OCI-LY3 (cell line): ENCODE results near the gene P4HA2.

ENCODE experiments used
- H2AFZ ChIP-seq: fragments of 200-600, 300-600 bp; shearing (Covaris generic); 2 replicates; pipeline ENCODE4 v1.6.0; 2014; ENCODE audit warnings: antibody characterized with exemption, low read depth, low read length
- H3K27ac ChIP-seq: fragments of 200-600, 300-600 bp; sonication (generic); 2 replicates; pipeline ENCODE4 v1.5.1; 2014; ENCODE audit warnings: mild to moderate bottlenecking, low read length, moderate library complexity, mixed read lengths
- H3K27me3 ChIP-seq: fragments of 200-600, 300-600 bp; sonication (generic); 2 replicates; pipeline ENCODE4 v1.6.1; 2014; ENCODE audit warnings: low read depth, low read length, mixed read lengths
- H3K36me3 ChIP-seq: fragments of 200-600, 300-600 bp; sonication (generic); replicated peaks from 2 replicates; pipeline ENCODE3; 2014; ENCODE audit warnings: low read depth, low read length, mixed read lengths
- H3K4me1 ChIP-seq: fragments of 300-600, 200-600 bp; sonication (generic); 2 replicates; pipeline ENCODE4 v1.6.1; 2014; ENCODE audit warnings: low read length, mixed read lengths
- H3K4me2 ChIP-seq: fragments of 200-600, 300-600 bp; sonication (generic); 2 replicates; pipeline ENCODE4 v1.6.1; 2014; ENCODE audit warnings: low read length, mixed read lengths
- H3K4me3 ChIP-seq: fragments of 300-600, 200-600 bp; sonication (generic); 2 replicates; pipeline ENCODE4 v1.5.1; 2014; ENCODE audit warnings: antibody characterized with exemption, mild to moderate bottlenecking, low read length, moderate library complexity
- H3K79me2 ChIP-seq: fragments of 300-600, 200-600 bp; shearing (Covaris generic); 2 replicates; pipeline ENCODE4 v1.6.1; 2014; ENCODE audit warnings: mild to moderate bottlenecking, low read length, mixed read lengths
- H3K9ac ChIP-seq: fragments of 300-600, 200-600 bp; shearing (Covaris generic); 2 replicates; pipeline ENCODE4 v1.6.0; 2014; ENCODE audit warnings: mild to moderate bottlenecking, low read length, moderate library complexity
- H3K9me3 ChIP-seq: fragments of 200-600, 300-600 bp; shearing (Covaris generic); 2 replicates; pipeline ENCODE4 v1.6.1; 2014; ENCODE audit warnings: low read length, mixed read lengths; ENCODE audit not compliant: insufficient read depth
- H4K20me1 ChIP-seq: fragments of 200-600, 300-600 bp; sonication (generic); 2 replicates; pipeline ENCODE4 v1.6.1; 2016; ENCODE audit warnings: low read length, mixed read lengths; ENCODE audit not compliant: insufficient read depth
- EZH2phosphoT487 ChIP-seq: fragments of 200-600 bp; shearing (Covaris generic); IDR thresholded peaks from 2 replicates; pipeline ENCODE4 v1.6.1; 2018; ENCODE audit warnings: antibody characterized with exemption, mixed run types, low read depth
- TF ChIP-seq, protein P1 (sequence below): fragments of 200-600, 300-600 bp; sonication (generic); IDR thresholded peaks from 2 replicates; pipeline ENCODE4 v1.5.1; 2014; ENCODE audit warnings: antibody characterized with exemption, low read length, low read depth

The P4HA2 gene

DNA sequence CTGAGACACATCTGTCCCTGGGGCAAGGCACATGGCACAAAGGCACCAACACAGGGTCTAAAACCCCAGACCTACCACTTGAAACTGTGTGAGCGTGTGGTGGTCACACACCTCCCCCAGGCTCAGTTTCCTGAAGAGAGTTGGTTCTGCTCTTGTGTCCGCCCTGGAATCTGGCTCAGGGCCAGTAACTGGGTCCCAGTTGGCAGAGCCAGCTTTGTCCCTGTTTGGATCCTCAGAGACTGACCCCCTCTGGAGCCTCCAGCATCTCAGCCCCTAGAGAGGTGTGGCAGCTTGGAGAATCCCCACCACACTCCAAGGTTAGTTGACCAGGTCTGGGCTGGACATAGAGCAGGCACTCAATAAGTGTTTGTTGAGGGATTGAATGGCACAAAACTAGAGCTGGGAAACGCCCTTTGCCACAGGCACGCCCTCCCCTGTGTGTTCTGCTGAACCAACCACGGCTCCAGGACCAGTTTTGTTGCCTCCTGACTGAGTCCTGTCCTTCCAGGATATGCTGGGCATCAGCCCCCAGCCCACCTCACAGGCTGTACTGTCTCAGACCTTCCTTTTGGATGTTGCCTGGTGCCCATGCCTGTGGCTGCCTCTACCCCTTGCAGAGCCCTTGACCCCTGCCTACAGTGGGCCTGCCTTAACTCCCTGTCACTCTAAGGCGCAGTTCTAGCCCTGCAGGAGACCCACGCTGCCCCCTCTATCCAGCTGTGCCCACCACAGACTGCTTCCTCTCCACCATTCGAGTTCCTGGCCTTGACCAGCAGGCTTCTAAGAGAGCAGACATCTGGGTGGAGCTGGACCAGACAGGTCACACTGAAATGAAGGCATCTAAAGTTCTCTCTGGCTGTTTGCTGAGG is 26.0 kb upstream of the P4HA2 start:
- no peaks in the 10 kb centered on the region for H4K20me1 ChIP-seq
- no peak overlapping the region for H3K4me3 ChIP-seq
- no peaks in the 10 kb centered on the region for H3K27me3 ChIP-seq
- no peaks in the 10 kb centered on the region for H3K79me2 ChIP-seq
- H2AFZ ChIP-seq = no peak overlapping the region
- no peak for TF ChIP-seq EZH2phosphoT487
- TF ChIP-seq, protein P1, sequence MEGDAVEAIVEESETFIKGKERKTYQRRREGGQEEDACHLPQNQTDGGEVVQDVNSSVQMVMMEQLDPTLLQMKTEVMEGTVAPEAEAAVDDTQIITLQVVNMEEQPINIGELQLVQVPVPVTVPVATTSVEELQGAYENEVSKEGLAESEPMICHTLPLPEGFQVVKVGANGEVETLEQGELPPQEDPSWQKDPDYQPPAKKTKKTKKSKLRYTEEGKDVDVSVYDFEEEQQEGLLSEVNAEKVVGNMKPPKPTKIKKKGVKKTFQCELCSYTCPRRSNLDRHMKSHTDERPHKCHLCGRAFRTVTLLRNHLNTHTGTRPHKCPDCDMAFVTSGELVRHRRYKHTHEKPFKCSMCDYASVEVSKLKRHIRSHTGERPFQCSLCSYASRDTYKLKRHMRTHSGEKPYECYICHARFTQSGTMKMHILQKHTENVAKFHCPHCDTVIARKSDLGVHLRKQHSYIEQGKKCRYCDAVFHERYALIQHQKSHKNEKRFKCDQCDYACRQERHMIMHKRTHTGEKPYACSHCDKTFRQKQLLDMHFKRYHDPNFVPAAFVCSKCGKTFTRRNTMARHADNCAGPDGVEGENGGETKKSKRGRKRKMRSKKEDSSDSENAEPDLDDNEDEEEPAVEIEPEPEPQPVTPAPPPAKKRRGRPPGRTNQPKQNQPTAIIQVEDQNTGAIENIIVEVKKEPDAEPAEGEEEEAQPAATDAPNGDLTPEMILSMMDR = no peak
- no peak overlapping the region for H3K9ac ChIP-seq
- no peaks in the 10 kb centered on the region for H3K36me3 ChIP-seq
- H3K4me1 ChIP-seq = no peaks in the 10 kb centered on the region
- no peak overlapping the region for H3K4me2 ChIP-seq
- no peaks in the 10 kb centered on the region for H3K9me3 ChIP-seq
- H3K27ac ChIP-seq = no peak overlapping the region

DNA sequence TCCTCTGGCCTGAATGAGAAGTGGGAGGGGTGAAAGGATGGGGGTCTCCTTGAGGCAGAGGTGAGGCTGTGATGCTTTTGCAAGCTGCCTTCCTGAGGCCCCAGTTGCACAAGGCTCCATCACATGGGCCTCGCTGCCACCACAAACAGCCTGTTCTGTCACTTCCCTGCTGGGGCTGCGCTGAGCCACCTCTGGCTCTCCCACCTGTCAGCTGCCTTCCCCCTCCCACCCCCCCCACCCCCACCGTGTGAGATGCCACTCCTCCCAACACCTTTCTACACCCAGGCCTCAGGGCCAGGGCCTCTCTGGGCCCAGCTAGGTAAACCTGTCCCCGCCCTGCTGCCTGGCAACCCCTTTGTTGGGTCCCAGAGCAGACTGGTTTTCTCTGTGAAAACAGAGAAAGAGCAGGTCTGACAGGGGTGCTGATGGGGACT is 25.4 kb upstream of the P4HA2 start:
- no peak overlapping the region for H3K4me3 ChIP-seq
- no peak overlapping the region for H2AFZ ChIP-seq
- TF ChIP-seq, protein P1 = no peak
- no peak for TF ChIP-seq EZH2phosphoT487
- H3K4me1 ChIP-seq = no peaks in the 10 kb centered on the region
- H3K79me2 ChIP-seq = no peaks in the 10 kb centered on the region
- no peaks in the 10 kb centered on the region for H3K9me3 ChIP-seq
- H3K27me3 ChIP-seq = no peaks in the 10 kb centered on the region
- H4K20me1 ChIP-seq = no peaks in the 10 kb centered on the region
- no peak overlapping the region for H3K9ac ChIP-seq
- no peaks in the 10 kb centered on the region for H3K36me3 ChIP-seq
- no peak overlapping the region for H3K27ac ChIP-seq
- no peak overlapping the region for H3K4me2 ChIP-seq

DNA sequence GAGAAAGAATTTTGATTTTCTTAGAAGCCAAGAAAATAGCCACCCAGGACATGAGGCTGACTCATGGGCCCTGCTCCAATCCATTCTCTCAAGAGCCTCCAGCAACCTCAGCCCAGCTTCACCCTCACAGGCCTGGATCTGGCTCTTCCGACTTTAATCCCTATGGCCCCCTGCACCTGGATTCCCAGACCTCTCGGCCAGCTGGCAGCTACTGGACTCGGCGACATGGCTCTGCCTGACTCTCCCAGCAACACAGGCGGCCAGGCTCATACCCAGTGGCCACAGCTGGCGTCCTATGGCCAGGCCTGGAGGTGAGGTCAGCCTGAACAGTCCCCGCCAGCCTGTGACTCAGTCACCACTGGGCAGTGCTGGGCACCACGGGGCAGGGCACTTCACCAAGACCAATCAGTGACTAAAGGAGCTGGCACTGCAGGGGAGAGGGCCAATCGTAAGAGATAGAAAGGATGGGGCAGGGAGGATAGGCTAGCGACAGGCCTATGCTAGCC is 23.6 kb upstream of the P4HA2 start:
- H2AFZ ChIP-seq = no peak overlapping the region
- H3K4me1 ChIP-seq = no peaks in the 10 kb centered on the region
- no peaks in the 10 kb centered on the region for H3K36me3 ChIP-seq
- H3K27ac ChIP-seq = no peak overlapping the region
- no peaks in the 10 kb centered on the region for H4K20me1 ChIP-seq
- no peak overlapping the region for H3K9ac ChIP-seq
- TF ChIP-seq, protein P1 = no peak
- no peak for TF ChIP-seq EZH2phosphoT487
- H3K4me3 ChIP-seq = no peak overlapping the region
- H3K9me3 ChIP-seq = no peaks in the 10 kb centered on the region
- H3K4me2 ChIP-seq = no peak overlapping the region
- no peaks in the 10 kb centered on the region for H3K27me3 ChIP-seq
- H3K79me2 ChIP-seq = no peaks in the 10 kb centered on the region

DNA sequence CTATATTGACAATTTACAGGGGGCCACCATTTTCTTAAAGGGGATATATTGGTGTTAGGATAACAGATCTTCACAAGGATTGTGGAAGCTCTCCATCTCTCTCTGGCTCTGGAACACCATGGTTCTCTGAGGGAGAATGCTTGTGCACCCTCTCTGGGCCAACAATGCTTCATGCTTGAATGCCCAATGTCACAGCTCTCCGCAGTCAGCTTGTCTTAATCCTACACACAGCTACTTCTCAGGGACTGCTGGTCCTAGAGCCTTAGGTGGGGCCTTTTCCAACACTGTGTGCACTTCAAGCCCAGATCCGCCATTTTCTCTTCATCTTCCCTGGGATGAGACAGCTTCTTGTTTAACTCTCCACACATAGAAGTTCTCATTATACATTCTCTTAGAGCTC is 22.9 kb upstream of the P4HA2 start:
- Histone ChIP-seq H3K36me3 (no peaks in the 10 kb centered on the region), H2AFZ (no peak overlapping the region), H3K4me1 (no peaks in the 10 kb centered on the region), H3K4me2 (no peak overlapping the region), H3K4me3 (no peak overlapping the region), H3K9ac (no peak overlapping the region), H4K20me1 (no peaks in the 10 kb centered on the region), H3K9me3 (no peaks in the 10 kb centered on the region), H3K79me2 (no peaks in the 10 kb centered on the region), H3K27ac (no peak overlapping the region), H3K27me3 (no peaks in the 10 kb centered on the region)
- TF ChIP-seq, protein P1 = no peak
- TF ChIP-seq EZH2phosphoT487 = no peak
